MM.1S (cell line): ENCODE measurements around the gene RHEB.

Source experiments
- EZH2 ChIP-seq: fragments of 300-600 bp; sonication (generic); optimal IDR thresholded peaks from 2 replicates; pipeline ENCODE3; 2017; ENCODE audit warnings: low read depth, mild to moderate bottlenecking, antibody characterized with exemption, low read length, mixed read lengths
- EZH2phosphoT487 ChIP-seq: fragments of 300-600 bp; sonication (generic); IDR thresholded peaks from 2 replicates; pipeline ENCODE4 v1.6.1; 2018; ENCODE audit warnings: antibody characterized with exemption, low read length
- TF ChIP-seq, protein P1 (sequence below): fragments of 300-600 bp; sonication (generic); IDR thresholded peaks from 2 replicates; pipeline ENCODE4 v1.5.1; 2016; ENCODE audit warnings: antibody characterized with exemption, low read length, mixed read lengths

GRCh38 chr7:151434549-151434948 lies 85.1 kb downstream of the RHEB start:
- TF ChIP-seq EZH2 = no peak
- TF ChIP-seq, protein P1, sequence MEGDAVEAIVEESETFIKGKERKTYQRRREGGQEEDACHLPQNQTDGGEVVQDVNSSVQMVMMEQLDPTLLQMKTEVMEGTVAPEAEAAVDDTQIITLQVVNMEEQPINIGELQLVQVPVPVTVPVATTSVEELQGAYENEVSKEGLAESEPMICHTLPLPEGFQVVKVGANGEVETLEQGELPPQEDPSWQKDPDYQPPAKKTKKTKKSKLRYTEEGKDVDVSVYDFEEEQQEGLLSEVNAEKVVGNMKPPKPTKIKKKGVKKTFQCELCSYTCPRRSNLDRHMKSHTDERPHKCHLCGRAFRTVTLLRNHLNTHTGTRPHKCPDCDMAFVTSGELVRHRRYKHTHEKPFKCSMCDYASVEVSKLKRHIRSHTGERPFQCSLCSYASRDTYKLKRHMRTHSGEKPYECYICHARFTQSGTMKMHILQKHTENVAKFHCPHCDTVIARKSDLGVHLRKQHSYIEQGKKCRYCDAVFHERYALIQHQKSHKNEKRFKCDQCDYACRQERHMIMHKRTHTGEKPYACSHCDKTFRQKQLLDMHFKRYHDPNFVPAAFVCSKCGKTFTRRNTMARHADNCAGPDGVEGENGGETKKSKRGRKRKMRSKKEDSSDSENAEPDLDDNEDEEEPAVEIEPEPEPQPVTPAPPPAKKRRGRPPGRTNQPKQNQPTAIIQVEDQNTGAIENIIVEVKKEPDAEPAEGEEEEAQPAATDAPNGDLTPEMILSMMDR = no peak
- TF ChIP-seq EZH2phosphoT487 = no peak
